SK-N-SH treated with all-trans-retinoic acid at 6 μM for 48 hours (cell line): ENCODE data around the gene TRIM68.

Source experiments
- ATAC-seq: fragments of 200-7000 bp; cut with Tn5 transposase; 3 replicates; pipeline ENCODE4 v1.9.1; 2020; ENCODE audit warnings: mild to moderate bottlenecking, moderate library complexity
- ARNTL ChIP-seq: fragments of 450-650 bp; formaldehyde crosslinking; IDR thresholded peaks from 2 replicates; pipeline ENCODE4 v1.5.0; 2020; ENCODE audit warnings: low read depth, mild to moderate bottlenecking, moderate library complexity, borderline replicate concordance
- BACH2 ChIP-seq: fragments of 250-450 bp; sonication (Bioruptor Pico); IDR thresholded peaks from 2 replicates; pipeline ENCODE4 v1.9.0; 2021; ENCODE audit warnings: mild to moderate bottlenecking, borderline replicate concordance
- CSDC2 ChIP-seq: fragments of 250-450 bp; sonication (Bioruptor Pico); IDR thresholded peaks from 2 replicates; pipeline ENCODE4 v1.5.0; 2020; ENCODE audit warnings: mild to moderate bottlenecking, moderate library complexity
- ESRRG ChIP-seq: fragments of 250-450 bp; sonication (Bioruptor Pico); IDR thresholded peaks from 2 replicates; pipeline ENCODE4 v1.6.1; 2021; ENCODE audit warnings: mild to moderate bottlenecking
- ISL1 ChIP-seq: fragments of 250-450 bp; sonication (Bioruptor Pico); IDR thresholded peaks from 2 replicates; pipeline ENCODE4 v2.1.2; 2022; ENCODE audit warnings: mild to moderate bottlenecking, moderate library complexity
- PPARA ChIP-seq: fragments of 250-450 bp; sonication (Bioruptor Pico); IDR thresholded peaks from 2 replicates; pipeline ENCODE4 v1.5.0; 2020; ENCODE audit warnings: mild to moderate bottlenecking, borderline replicate concordance
- RARB ChIP-seq: fragments of 250-450 bp; sonication (Bioruptor Pico); IDR thresholded peaks from 2 replicates; pipeline ENCODE4 v1.8.0; 2021; ENCODE audit warnings: mild to moderate bottlenecking, moderate library complexity
- SNAI2 ChIP-seq: fragments of 250-450 bp; sonication (Bioruptor Pico); IDR thresholded peaks from 2 replicates; pipeline ENCODE4 v1.5.0; 2020; ENCODE audit warnings: mild to moderate bottlenecking, moderate library complexity
- TCF4 ChIP-seq: fragments of 250-450 bp; sonication (Bioruptor Pico); IDR thresholded peaks from 2 replicates; pipeline ENCODE4 v1.8.0; 2021; ENCODE audit warnings: mild to moderate bottlenecking, moderate library complexity, borderline replicate concordance
- TOX ChIP-seq: fragments of 250-450 bp; sonication (Bioruptor Pico); IDR thresholded peaks from 2 replicates; pipeline ENCODE4 v1.8.0; 2021; ENCODE audit warnings: mild to moderate bottlenecking, moderate library complexity, borderline replicate concordance
- ZC3H10 ChIP-seq: fragments of 250-450 bp; sonication (Bioruptor Pico); IDR thresholded peaks from 2 replicates; pipeline ENCODE4 v1.5.1; 2021; ENCODE audit warnings: mild to moderate bottlenecking, moderate library complexity
- ZFP3 ChIP-seq: fragments of 250-450 bp; sonication (Bioruptor Pico); IDR thresholded peaks from 2 replicates; pipeline ENCODE4 v1.5.0; 2020; ENCODE audit warnings: mild to moderate bottlenecking, moderate library complexity
- ZFP30 ChIP-seq: fragments of 450-650 bp; formaldehyde crosslinking; IDR thresholded peaks from 2 replicates; pipeline ENCODE4 v1.5.0; 2022; ENCODE audit warnings: mild to moderate bottlenecking, moderate library complexity
- ZNF565 ChIP-seq: fragments of 450-650 bp; formaldehyde crosslinking; conservative IDR thresholded peaks from 2 replicates; pipeline ENCODE4 v1.5.0; 2020; ENCODE audit warnings: low read depth, mild to moderate bottlenecking, moderate library complexity
- ZNF70 ChIP-seq: fragments of 450-650 bp; formaldehyde crosslinking; IDR thresholded peaks from 2 replicates; pipeline ENCODE4 v1.5.0; 2020; ENCODE audit warnings: mild to moderate bottlenecking, moderate library complexity
- ZNF8 ChIP-seq: fragments of 450-650 bp; formaldehyde crosslinking; IDR thresholded peaks from 2 replicates; pipeline ENCODE4 v1.5.0; 2020; ENCODE audit warnings: mild to moderate bottlenecking, moderate library complexity
- TF ChIP-seq, protein P1 (sequence below): fragments of 250-450 bp; sonication (Bioruptor Pico); IDR thresholded peaks from 2 replicates; pipeline ENCODE4 v1.5.1; 2021; ENCODE audit warnings: mild to moderate bottlenecking, moderate library complexity
- TF ChIP-seq, protein P2 (sequence below): fragments of 250-450 bp; sonication (Bioruptor Pico); IDR thresholded peaks from 2 replicates; pipeline ENCODE4 v1.8.0; 2021; ENCODE audit warnings: low read depth, mild to moderate bottlenecking, moderate library complexity, borderline replicate concordance
- TF ChIP-seq, protein P3 (sequence below): fragments of 250-450 bp; sonication (Bioruptor Pico); IDR thresholded peaks from 2 replicates; pipeline ENCODE4 v1.5.0; 2020; ENCODE audit warnings: mild to moderate bottlenecking, moderate library complexity
- TF ChIP-seq, protein P4 (sequence below): fragments of 250-450 bp; sonication (Bioruptor Pico); IDR thresholded peaks from 2 replicates; pipeline ENCODE4 v1.8.0; 2020; ENCODE audit warnings: mild to moderate bottlenecking, moderate library complexity, borderline replicate concordance

Gene TRIM68

DNA sequence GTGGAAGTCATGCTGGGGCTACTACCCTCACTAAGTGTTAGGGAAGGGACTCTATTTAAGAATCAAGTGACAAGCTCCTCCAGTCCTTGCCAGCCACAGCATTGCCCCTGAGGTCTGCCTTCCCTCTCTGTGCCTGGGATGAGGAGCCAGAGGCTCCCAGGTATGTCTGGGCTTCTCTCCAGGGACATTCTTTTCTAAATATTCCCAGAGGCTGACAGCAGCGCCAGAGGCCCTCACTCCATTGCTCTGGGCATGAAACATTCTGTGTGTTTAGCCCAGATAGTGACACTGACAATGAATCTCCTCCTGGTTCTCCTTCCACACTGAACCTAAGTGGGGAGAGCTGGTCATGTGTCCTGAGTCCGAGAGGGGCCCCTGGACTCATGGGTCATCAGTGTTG, 37.9 kb upstream of the TRIM68 start:
- TF ChIP-seq TCF4 (no peak), ZNF70 (CRISPR knock-in tag) (no peak), CSDC2 (CRISPR knock-in tag) (no peak), ARNTL (CRISPR knock-in tag) (no peak), PPARA (no peak), ZFP30 (CRISPR knock-in tag) (no peak), BACH2 (CRISPR knock-in tag) (no peak), ZFP3 (no peak), ISL1 (CRISPR knock-in tag) (no peak), ZC3H10 (CRISPR knock-in tag) (no peak), SNAI2 (no peak), RARB (CRISPR knock-in tag) (no peak), ZNF8 (CRISPR knock-in tag) (no peak)
- TF ChIP-seq, protein P1, sequence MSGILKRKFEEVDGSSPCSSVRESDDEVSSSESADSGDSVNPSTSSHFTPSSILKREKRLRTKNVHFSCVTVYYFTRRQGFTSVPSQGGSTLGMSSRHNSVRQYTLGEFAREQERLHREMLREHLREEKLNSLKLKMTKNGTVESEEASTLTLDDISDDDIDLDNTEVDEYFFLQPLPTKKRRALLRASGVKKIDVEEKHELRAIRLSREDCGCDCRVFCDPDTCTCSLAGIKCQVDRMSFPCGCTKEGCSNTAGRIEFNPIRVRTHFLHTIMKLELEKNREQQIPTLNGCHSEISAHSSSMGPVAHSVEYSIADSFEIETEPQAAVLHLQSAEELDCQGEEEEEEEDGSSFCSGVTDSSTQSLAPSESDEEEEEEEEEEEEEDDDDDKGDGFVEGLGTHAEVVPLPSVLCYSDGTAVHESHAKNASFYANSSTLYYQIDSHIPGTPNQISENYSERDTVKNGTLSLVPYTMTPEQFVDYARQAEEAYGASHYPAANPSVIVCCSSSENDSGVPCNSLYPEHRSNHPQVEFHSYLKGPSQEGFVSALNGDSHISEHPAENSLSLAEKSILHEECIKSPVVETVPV (CRISPR knock-in tag): no peak
- TF ChIP-seq, protein P2, sequence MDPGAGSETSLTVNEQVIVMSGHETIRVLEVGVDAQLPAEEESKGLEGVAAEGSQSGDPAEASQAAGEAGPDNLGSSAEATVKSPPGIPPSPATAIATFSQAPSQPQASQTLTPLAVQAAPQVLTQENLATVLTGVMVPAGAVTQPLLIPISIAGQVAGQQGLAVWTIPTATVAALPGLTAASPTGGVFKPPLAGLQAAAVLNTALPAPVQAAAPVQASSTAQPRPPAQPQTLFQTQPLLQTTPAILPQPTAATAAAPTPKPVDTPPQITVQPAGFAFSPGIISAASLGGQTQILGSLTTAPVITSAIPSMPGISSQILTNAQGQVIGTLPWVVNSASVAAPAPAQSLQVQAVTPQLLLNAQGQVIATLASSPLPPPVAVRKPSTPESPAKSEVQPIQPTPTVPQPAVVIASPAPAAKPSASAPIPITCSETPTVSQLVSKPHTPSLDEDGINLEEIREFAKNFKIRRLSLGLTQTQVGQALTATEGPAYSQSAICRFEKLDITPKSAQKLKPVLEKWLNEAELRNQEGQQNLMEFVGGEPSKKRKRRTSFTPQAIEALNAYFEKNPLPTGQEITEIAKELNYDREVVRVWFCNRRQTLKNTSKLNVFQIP (CRISPR knock-in tag): no peak
- TF ChIP-seq, protein P3, sequence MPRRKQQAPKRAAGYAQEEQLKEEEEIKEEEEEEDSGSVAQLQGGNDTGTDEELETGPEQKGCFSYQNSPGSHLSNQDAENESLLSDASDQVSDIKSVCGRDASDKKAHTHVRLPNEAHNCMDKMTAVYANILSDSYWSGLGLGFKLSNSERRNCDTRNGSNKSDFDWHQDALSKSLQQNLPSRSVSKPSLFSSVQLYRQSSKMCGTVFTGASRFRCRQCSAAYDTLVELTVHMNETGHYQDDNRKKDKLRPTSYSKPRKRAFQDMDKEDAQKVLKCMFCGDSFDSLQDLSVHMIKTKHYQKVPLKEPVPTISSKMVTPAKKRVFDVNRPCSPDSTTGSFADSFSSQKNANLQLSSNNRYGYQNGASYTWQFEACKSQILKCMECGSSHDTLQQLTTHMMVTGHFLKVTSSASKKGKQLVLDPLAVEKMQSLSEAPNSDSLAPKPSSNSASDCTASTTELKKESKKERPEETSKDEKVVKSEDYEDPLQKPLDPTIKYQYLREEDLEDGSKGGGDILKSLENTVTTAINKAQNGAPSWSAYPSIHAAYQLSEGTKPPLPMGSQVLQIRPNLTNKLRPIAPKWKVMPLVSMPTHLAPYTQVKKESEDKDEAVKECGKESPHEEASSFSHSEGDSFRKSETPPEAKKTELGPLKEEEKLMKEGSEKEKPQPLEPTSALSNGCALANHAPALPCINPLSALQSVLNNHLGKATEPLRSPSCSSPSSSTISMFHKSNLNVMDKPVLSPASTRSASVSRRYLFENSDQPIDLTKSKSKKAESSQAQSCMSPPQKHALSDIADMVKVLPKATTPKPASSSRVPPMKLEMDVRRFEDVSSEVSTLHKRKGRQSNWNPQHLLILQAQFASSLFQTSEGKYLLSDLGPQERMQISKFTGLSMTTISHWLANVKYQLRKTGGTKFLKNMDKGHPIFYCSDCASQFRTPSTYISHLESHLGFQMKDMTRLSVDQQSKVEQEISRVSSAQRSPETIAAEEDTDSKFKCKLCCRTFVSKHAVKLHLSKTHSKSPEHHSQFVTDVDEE: no peak
- TF ChIP-seq, protein P4, sequence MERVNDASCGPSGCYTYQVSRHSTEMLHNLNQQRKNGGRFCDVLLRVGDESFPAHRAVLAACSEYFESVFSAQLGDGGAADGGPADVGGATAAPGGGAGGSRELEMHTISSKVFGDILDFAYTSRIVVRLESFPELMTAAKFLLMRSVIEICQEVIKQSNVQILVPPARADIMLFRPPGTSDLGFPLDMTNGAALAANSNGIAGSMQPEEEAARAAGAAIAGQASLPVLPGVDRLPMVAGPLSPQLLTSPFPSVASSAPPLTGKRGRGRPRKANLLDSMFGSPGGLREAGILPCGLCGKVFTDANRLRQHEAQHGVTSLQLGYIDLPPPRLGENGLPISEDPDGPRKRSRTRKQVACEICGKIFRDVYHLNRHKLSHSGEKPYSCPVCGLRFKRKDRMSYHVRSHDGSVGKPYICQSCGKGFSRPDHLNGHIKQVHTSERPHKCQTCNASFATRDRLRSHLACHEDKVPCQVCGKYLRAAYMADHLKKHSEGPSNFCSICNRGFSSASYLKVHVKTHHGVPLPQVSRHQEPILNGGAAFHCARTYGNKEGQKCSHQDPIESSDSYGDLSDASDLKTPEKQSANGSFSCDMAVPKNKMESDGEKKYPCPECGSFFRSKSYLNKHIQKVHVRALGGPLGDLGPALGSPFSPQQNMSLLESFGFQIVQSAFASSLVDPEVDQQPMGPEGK: no peak
- ATAC-seq: no peak

DNA sequence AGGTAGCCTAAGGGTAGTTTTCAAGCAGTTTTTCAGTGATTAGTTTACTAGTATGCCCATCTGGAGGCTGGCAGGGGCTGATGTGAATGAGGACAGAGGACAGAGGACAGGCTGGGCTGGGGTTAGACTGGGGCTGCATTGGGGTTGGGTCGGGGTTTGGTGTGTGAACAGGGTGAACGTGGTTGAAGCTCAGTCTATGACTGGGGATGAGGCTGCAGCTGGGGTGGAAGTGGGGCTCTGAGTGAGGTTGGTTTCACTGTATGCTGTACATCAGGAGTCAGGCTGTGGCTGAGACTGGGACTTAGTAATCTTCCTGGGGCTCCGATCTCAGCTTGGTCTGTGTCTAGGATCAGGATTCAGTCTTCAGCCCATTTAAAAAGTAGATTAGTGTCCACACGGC, 36.2 kb upstream of the TRIM68 start:
- ATAC-seq: no peak
- no peak for TF ChIP-seq ZNF70 (CRISPR knock-in tag)
- TF ChIP-seq ARNTL (CRISPR knock-in tag): no peak
- TF ChIP-seq, protein P4: no peak
- TF ChIP-seq ZFP30 (CRISPR knock-in tag): no peak

DNA sequence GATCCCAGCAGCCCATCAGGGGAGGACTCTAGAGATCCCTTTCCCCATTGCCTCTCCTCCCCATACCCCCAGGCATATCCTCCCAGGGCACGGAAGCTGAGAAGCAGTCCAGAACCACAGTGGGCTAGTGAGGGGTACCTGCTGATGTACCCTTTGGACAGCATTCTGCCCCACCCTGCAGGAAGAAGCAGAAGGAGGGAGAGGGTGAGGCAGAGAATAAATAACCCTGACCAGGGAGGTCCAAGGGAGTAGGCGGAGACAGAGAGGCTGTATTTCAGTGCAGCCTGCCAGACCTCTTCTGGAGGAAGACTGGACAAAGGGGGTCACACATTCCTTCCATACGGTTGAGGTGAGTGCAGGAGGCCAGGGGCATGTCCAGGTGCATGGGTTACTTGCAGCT, 35.7 kb upstream of the TRIM68 start, which contains the start of gene OR51E1:
Gene OR51E1, plus strand, starts transcription at position 301 of the 400 bp plus-strand sequence. CDS start 8,545 bp downstream, outside the sequence.
- ATAC-seq: no peak
- TF ChIP-seq, protein P3: no peak
- TF ChIP-seq ZFP3: no peak
- TF ChIP-seq, protein P1 (CRISPR knock-in tag): no peak
- no peak for TF ChIP-seq ARNTL (CRISPR knock-in tag)
- no peak for TF ChIP-seq PPARA
- TF ChIP-seq ZNF565: no peak
- no peak for TF ChIP-seq ESRRG (CRISPR knock-in tag)
- no peak for TF ChIP-seq CSDC2 (CRISPR knock-in tag)
- TF ChIP-seq ZNF70 (CRISPR knock-in tag): no peak
- no peak for TF ChIP-seq RARB (CRISPR knock-in tag)
- TF ChIP-seq TCF4: no peak
- TF ChIP-seq, protein P4: no peak
- no peak for TF ChIP-seq TOX
